Nephron progenitor cell (in vitro differentiated cells): ENCODE measurements around the gene ZG16B.

Source experiments
- DNase-seq: peaks from one replicate; pipeline ENCODE4 v3.0.0; 2021
- H3K27ac Mint-ChIP-seq: 2 replicates; pipeline ENCODE4 v1.8.0; 2021; ENCODE audit warnings: mild to moderate bottlenecking, moderate library complexity, mixed read lengths
- H3K27me3 Mint-ChIP-seq: 2 replicates; pipeline ENCODE4 v1.8.0; 2021; ENCODE audit warnings: mild to moderate bottlenecking, low read depth, mixed read lengths; ENCODE audit not compliant: poor library complexity
- H3K36me3 Mint-ChIP-seq: 2 replicates; pipeline ENCODE4 v1.8.0; 2021; ENCODE audit warnings: low read depth, mixed read lengths
- H3K4me1 Mint-ChIP-seq: 2 replicates; pipeline ENCODE4 v1.8.0; 2021; ENCODE audit warnings: mixed read lengths
- H3K4me3 Mint-ChIP-seq: 2 replicates; pipeline ENCODE4 v1.8.0; 2021; ENCODE audit warnings: mild to moderate bottlenecking, moderate library complexity, mixed read lengths
- H3K9me3 Mint-ChIP-seq: 2 replicates; pipeline ENCODE4 v1.8.0; 2021; ENCODE audit warnings: mild to moderate bottlenecking, moderate library complexity, mixed read lengths
- TF ChIP-seq, protein P1 (sequence below): fragments of 200-600 bp; sonication (generic); IDR thresholded peaks from 2 replicates; pipeline ENCODE4 v1.5.0; 2021; ENCODE audit warnings: antibody characterized with exemption

The ZG16B gene

DNA sequence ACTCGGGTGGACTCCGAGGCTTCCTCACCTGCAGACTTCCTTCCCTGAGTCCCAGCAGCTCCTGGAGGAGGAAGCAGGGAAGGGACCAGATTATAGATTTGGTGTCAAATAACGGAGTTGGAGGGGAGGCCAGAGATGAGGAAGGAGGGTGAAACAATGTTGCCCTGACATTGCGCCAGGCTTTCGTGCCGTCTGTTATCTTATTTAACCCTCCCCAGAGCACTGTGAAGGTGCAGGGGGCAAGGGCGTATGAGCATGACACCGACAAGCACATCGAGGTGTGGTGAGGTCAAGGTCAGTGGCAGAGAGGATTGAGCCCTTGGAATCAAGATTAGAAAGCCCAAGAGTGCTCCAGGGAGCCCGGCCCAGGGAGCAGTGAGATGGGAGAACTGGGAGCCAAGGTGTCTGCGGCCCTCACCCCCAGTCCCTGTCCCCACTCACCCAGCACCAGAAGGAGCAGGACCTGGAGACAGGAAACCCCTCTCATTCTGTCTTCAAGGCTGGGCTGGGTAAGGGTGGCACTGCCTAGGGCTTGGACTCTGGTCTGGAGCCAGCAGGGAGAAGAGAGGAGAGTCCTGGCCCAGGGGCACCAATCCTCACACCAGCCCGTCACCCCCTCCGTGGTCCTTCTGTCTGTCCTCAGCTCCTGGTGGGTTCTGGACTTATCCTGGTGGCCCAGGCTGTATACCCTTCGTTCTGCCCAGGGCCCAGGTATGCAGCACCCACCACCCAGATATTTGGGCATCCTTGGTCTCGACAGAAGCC, 43.9 kb upstream of the ZG16B start:
- DNase-seq = no peak
- Mint-ChIP-seq H3K9me3 (no peaks in the 10 kb centered on the region), H3K4me1 (peaks cover 19% of the 10 kb centered on the region), H3K4me3 (no peak overlapping the region), H3K36me3 (no peaks in the 10 kb centered on the region), H3K27me3 (peaks cover 45% of the 10 kb centered on the region), H3K27ac (no peak overlapping the region)
- TF ChIP-seq, protein P1, sequence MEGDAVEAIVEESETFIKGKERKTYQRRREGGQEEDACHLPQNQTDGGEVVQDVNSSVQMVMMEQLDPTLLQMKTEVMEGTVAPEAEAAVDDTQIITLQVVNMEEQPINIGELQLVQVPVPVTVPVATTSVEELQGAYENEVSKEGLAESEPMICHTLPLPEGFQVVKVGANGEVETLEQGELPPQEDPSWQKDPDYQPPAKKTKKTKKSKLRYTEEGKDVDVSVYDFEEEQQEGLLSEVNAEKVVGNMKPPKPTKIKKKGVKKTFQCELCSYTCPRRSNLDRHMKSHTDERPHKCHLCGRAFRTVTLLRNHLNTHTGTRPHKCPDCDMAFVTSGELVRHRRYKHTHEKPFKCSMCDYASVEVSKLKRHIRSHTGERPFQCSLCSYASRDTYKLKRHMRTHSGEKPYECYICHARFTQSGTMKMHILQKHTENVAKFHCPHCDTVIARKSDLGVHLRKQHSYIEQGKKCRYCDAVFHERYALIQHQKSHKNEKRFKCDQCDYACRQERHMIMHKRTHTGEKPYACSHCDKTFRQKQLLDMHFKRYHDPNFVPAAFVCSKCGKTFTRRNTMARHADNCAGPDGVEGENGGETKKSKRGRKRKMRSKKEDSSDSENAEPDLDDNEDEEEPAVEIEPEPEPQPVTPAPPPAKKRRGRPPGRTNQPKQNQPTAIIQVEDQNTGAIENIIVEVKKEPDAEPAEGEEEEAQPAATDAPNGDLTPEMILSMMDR = no peak

DNA sequence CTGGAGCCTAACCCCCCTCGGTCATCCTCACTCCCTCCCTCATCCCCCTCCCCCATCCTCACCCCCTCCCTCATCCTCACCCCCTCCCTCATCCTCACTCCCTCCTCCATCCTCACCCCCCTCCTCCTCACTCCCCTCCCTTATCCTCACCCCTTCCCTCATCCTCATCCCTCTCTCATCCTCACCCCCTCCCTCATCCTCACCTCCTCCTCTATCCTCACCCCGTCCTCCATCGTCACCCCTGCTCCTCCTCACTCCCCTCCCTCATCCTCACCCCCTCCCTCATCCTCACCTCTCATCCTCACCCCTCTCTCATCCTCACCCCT, 43.3 kb upstream of the ZG16B start:
- H3K27me3 Mint-ChIP-seq = peaks cover 50% of the 10 kb centered on the region
- TF ChIP-seq, protein P1 = no peak
- peaks cover 19% of the 10 kb centered on the region for H3K4me1 Mint-ChIP-seq
- H3K9me3 Mint-ChIP-seq = no peaks in the 10 kb centered on the region
- H3K27ac Mint-ChIP-seq = no peak overlapping the region
- DNase-seq = no peak
- no peak overlapping the region for H3K4me3 Mint-ChIP-seq
- no peaks in the 10 kb centered on the region for H3K36me3 Mint-ChIP-seq

DNA sequence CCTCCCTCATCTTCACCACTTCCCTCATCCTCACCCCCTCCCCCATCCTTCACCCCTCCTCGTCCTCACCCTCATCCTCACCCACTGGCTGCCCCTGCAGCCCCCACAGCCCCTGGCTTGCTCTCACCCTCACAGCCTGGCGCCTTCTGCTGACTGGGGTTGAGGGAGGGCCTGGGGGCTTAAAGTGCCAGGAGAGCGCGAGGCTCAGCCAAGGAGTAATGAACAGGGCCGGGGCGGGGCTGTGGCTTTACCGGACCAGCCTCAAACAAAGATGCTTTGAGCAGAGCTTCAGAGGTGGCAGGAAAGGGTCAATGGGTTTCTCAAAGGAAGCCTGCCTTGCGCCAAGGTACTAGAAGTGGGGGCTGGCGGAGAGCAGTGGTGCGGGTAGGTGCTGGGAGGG, 42.7 kb upstream of the ZG16B start, which contains the start of gene PRSS33:
TSS of gene PRSS33 (minus strand) at position 155 of the 400 bp plus-strand sequence. CDS start 1,013 bp downstream, outside the sequence.
- TF ChIP-seq, protein P1 = no peak

DNA sequence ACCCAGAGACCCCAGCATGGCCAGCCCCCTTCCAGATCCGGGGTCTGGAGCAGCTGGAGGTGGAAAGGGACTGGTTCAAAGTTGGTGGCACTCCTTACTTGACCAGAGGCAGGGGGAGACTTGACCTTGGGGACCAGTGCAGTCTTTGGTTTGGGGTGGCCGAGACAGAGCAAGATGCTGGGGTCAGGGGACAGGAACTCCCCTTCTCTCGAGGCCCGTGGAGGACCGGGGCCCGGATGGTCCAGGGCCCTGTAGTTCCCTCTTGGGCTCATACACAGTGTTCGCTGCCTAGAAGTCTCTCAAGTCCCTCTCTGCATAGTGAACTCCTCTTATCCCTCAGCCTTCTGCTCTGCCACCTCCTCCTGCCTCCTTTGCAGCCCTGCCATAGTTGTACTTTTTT, 42.1 kb upstream of the ZG16B start:
- peaks cover 62% of the 10 kb centered on the region for H3K27me3 Mint-ChIP-seq
- no peak for DNase-seq
- peaks cover 19% of the 10 kb centered on the region for H3K4me1 Mint-ChIP-seq
- no peaks in the 10 kb centered on the region for H3K9me3 Mint-ChIP-seq
- no peak overlapping the region for H3K4me3 Mint-ChIP-seq
- no peaks in the 10 kb centered on the region for H3K36me3 Mint-ChIP-seq
- TF ChIP-seq, protein P1 = no peak
- no peak overlapping the region for H3K27ac Mint-ChIP-seq

More for the DNA sequence above, 42.7 kb upstream of the ZG16B start, which contains the start of gene PRSS33:
- DNase-seq = no peak
- no peaks in the 10 kb centered on the region for H3K36me3 Mint-ChIP-seq
- peaks cover 56% of the 10 kb centered on the region for H3K27me3 Mint-ChIP-seq
- H3K4me1 Mint-ChIP-seq = peaks cover 19% of the 10 kb centered on the region
- H3K9me3 Mint-ChIP-seq = no peaks in the 10 kb centered on the region
- no peak within 1 kb of the TSS for H3K4me3 Mint-ChIP-seq
- H3K27ac Mint-ChIP-seq = no peak within 1 kb of the TSS

DNA sequence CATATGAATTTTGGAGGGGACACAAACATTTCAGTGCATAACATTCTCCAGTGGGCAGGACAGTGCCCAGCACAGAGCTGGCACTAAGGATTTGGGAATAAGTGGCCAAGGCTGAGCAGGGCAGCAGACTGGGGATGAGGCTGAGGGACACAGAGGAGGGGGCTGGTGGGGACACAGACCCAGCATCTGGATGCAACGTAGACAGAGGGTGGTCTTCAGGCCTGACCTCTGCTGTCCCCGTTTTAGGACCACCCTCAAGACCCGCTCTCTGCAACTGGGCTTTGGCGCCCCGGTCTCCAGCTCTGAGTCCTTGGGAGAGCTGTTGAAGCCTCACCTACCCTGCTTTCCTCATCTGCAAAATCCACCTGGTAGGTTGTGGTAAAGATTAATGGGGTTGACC, 39.5 kb upstream of the ZG16B start:
- TF ChIP-seq, protein P1 = no peak
- no peak for DNase-seq
- no peak overlapping the region for H3K4me3 Mint-ChIP-seq

DNA sequence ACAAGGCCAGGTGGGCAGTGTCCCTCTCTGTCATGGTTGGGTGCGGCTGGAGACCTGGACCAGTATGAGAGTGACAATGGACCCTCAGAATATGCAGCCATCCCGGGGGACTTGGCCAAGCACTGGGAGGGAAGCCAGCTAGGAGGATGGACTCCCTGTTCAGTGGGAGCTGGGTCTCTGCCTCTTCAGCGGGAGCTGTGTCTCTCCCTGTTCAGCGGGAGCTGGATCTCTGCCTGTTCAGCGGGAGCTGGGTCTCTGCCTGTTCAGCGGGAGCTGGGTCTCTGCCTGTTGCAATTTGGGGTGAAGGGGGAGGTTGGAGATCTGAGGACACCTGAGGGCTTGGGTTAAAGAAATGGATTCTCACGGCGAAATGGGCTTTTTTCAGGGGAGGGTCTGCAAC, 38.9 kb upstream of the ZG16B start:
- Mint-ChIP-seq H3K9me3 (no peaks in the 10 kb centered on the region), H3K36me3 (no peaks in the 10 kb centered on the region), H3K27ac (no peak overlapping the region), H3K4me3 (no peak overlapping the region), H3K27me3 (peaks cover 70% of the 10 kb centered on the region), H3K4me1 (peaks cover 29% of the 10 kb centered on the region)
- TF ChIP-seq, protein P1 = no peak
- no peak for DNase-seq

More for the DNA sequence above, 39.5 kb upstream of the ZG16B start:
- Mint-ChIP-seq H3K36me3 (no peaks in the 10 kb centered on the region), H3K9me3 (no peaks in the 10 kb centered on the region), H3K27me3 (peaks cover 69% of the 10 kb centered on the region), H3K4me1 (peaks cover 27% of the 10 kb centered on the region), H3K27ac (no peak overlapping the region)
